HG03175 (cell line): ENCODE data around the gene MILR1.
A peak's percentile ranks its signal among the peaks of the same experiment; 100 is the strongest.

ENCODE experiments used
- ATAC-seq: cut with Tn5 transposase; IDR thresholded peaks from one replicate; pipeline ENCODE4 v1.9.1; 2021; ENCODE audit warnings: mild to moderate bottlenecking, moderate library complexity; ENCODE audit not compliant: unreplicated experiment

The MILR1 gene

GRCh38 chr17:64500862-64501765, 52.2 kb downstream of the MILR1 start:
- ATAC-seq, result no peak

GRCh38 chr17:64502021-64502420, 53.1 kb downstream of the MILR1 start:
- no peak for ATAC-seq

GRCh38 chr17:64502809-64503208, 53.9 kb downstream of the MILR1 start:
- ATAC-seq, result no peak

- ATAC-seq, result no peak
Observed at GRCh38 chr17:64503341-64503740, 54.4 kb downstream of the MILR1 start.

- no peak for ATAC-seq
Observed at GRCh38 chr17:64503821-64504768, 55.2 kb downstream of the MILR1 start.

GRCh38 chr17:64504769-64505339, 55.9 kb downstream of the MILR1 start:
- ATAC-seq, result no peak

GRCh38 chr17:64505340-64506200, 56.7 kb downstream of the MILR1 start:
- no peak for ATAC-seq

- peak; percentile 60 for ATAC-seq
Observed at GRCh38 chr17:64506201-64506575, 57.3 kb downstream of the MILR1 start, which contains the start of gene DDX5. DDX5 (minus strand) TSS chr17:64506289; CDS start chr17:64506119, 170 bp downstream.

GRCh38 chr17:64506576-64507412, 57.9 kb downstream of the MILR1 start, which contains the start of gene CEP95:
CEP95 (plus strand) TSS chr17:64506977; CDS start chr17:64507098, 121 bp downstream.
- peak; percentile 73 for ATAC-seq

- ATAC-seq, result no peak
Observed at GRCh38 chr17:64507413-64507782, 58.5 kb downstream of the MILR1 start.

GRCh38 chr17:64508683-64509082, 59.8 kb downstream of the MILR1 start:
- no peak for ATAC-seq

- ATAC-seq, result no peak
Observed at GRCh38 chr17:64509179-64509578, 60.3 kb downstream of the MILR1 start.

GRCh38 chr17:64515419-64515818, 66.5 kb downstream of the MILR1 start:
- no peak for ATAC-seq

GRCh38 chr17:64515829-64516228, 66.9 kb downstream of the MILR1 start:
- no peak for ATAC-seq
